HepG2 (cell line): ENCODE measurements around the gene NPHP4.

Experiments
- CENPT ChIP-seq: sonication (generic); formaldehyde crosslinking; IDR thresholded peaks from 2 replicates; pipeline ENCODE4 v1.8.0; 2022; ENCODE audit warnings: low read depth, mild to moderate bottlenecking, moderate library complexity, missing genetic modification reagents
- ZNF775 ChIP-seq: sonication (generic); formaldehyde crosslinking; IDR thresholded peaks from 2 replicates; pipeline ENCODE4 v1.4.0; 2020; ENCODE audit warnings: missing genetic modification reagents, mild to moderate bottlenecking, moderate library complexity, borderline replicate concordance

DNA sequence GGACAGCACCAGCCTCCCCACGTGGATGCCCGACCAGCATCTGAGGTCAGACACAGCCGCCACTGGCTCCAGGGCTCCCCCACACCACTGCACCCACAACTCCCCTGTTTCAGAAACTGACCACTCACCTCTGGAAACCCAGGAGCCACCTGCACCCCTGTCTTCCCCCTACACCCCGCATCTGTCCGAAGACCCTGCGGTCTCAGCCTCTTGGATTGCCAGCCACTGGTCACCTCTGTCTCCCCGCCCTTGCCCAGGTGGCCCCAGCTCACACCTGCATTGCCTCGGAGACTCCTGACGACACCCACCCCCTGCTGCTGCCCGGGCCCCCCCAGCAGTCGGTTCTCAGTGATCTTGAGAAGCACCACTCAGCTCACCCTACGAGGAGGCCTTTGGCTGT, 21.3 kb upstream of the NPHP4 start:
- TF ChIP-seq CENPT (CRISPR knock-in tag) (no peak), ZNF775 (no peak)
